ENCODE measurements around the gene PRKCA. TPM values are rescaled to one million over a fixed set of nuclear protein-coding genes. Genes with fewer than 3 reads are reported as not detected.

Gene PRKCA
- total RNA-seq, 1 donor from 2014 or later, result 2.2 TPM

DNA sequence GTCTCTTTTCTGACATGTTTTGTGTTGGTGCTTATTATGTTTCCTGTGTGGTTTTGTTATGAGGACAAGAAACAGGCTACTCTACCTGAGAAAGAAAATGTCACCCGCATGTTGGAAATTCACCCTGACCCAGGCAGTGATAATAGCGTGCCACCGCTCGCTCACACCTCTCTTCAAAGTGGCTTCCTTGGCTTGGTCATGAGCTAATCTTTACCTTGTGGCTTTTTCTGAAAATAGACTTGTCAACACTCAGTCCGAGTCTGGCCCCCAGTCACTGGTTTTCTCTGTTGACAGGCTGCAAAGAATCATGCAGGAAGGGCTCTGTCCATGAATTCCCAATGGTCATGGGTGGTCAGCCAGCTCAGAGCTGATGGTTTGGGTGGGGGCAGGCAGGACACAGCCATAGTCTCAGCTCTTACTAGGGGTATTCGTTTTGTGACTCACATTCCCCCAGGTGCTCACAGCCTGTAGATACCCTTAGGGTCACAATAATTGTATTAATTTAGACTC, 411.2 kb downstream of the PRKCA start:
- intact Hi-C loops (cut with micrococcal nuclease), result loop anchor here (10.0 kb wide), 1 partner anchor 371 kb away; no protein-coding TSS in a partner anchor
- no peaks in the 10 kb centered on the region for H3K4me1 Mint-ChIP-seq
- ChIA-PET POLR2A (no interaction called here), CTCF (interaction anchor here (1.4 kb wide), 1 partner anchor 8 kb away, joined by 3 read pairs; no protein-coding TSS in a partner anchor)
- DNase-seq (no peak), ATAC-seq (ENCODE audit: low read depth) (no peak)
- H3K9me3 Mint-ChIP-seq, result no peaks in the 10 kb centered on the region
- H3K4me3 Mint-ChIP-seq, result no peak overlapping the region
- no peak overlapping the region for H3K27ac Mint-ChIP-seq
- TF ChIP-seq, protein P1, sequence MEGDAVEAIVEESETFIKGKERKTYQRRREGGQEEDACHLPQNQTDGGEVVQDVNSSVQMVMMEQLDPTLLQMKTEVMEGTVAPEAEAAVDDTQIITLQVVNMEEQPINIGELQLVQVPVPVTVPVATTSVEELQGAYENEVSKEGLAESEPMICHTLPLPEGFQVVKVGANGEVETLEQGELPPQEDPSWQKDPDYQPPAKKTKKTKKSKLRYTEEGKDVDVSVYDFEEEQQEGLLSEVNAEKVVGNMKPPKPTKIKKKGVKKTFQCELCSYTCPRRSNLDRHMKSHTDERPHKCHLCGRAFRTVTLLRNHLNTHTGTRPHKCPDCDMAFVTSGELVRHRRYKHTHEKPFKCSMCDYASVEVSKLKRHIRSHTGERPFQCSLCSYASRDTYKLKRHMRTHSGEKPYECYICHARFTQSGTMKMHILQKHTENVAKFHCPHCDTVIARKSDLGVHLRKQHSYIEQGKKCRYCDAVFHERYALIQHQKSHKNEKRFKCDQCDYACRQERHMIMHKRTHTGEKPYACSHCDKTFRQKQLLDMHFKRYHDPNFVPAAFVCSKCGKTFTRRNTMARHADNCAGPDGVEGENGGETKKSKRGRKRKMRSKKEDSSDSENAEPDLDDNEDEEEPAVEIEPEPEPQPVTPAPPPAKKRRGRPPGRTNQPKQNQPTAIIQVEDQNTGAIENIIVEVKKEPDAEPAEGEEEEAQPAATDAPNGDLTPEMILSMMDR (IDR thresholded peaks at IDR 0.05), result no peak
- H3K36me3 Mint-ChIP-seq (ENCODE audit: low read depth), result no peaks in the 10 kb centered on the region
- peaks cover 10% of the 10 kb centered on the region for H3K27me3 Mint-ChIP-seq

DNA sequence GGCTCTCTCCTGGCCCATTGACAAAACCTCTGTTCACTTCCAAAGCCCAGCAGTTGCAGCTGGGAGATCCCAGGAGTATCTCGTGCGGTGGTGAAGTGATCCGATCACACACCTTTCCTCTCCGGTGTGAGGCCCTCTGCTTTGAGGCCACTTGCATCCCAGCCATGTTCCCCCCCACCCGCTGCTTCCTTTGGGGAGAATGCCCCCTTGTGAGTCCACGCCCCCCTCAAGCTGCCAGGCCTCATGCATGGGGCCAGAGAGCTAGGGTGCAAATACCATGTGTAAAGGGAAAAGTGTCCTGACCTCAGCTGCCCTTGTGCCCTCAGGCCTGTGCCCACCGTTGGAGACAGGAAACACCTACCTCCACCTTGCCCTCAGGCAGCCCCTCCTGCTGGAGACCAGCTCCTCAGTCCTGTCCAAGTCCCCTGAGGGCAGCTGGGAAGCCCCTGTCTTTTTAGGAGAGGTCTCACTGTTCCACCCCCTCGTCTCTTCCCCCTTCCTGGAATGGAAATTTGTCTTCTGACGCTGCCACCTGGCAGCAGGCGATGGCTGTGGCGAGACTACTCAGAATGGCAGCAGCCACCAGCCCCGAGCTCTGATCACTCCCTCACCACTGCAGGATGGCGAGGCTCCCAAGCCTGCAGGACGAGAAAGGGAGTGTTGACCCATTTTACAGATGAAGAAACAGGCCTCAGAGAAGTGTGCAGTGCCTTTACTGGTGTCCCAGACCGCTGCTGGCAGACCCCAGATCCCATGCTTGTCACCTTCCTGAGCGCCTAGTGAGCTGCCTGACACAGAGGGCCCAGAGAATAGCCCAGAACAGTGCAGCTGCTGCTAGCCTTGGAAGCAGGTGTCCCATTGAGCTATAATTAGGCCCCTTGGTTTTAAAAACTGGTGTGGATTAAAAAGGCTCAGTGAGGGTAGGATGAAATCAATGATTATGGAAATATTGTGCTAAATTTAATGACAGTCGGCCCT, 411.9 kb downstream of the PRKCA start:
- intact Hi-C loops (cut with micrococcal nuclease), result loop anchor here (5.0 to 10.0 kb wide), 2 partner anchors 370 to 973 kb away; no protein-coding TSS in a partner anchor
- TF ChIP-seq, protein P1 (IDR thresholded peaks at IDR 0.05), result no peak
- Mint-ChIP-seq H3K4me3 (no peak overlapping the region), H3K36me3 (ENCODE audit: low read depth) (no peaks in the 10 kb centered on the region), H3K27me3 (peaks cover 10% of the 10 kb centered on the region), H3K9me3 (no peaks in the 10 kb centered on the region), H3K27ac (no peak overlapping the region), H3K4me1 (no peaks in the 10 kb centered on the region)
- CTCF ChIA-PET, result interaction anchor here (1.4 kb wide), 1 partner anchor 8 kb away, joined by 3 read pairs; no protein-coding TSS in a partner anchor
- ATAC-seq (ENCODE audit: low read depth) (no peak), DNase-seq (no peak)
- POLR2A ChIA-PET, result no interaction called here

GRCh38 chr17:66715076-66715675, 412.8 kb downstream of the PRKCA start:
- POLR2A ChIA-PET, result no interaction called here
- Mint-ChIP-seq H3K9me3 (no peaks in the 10 kb centered on the region), H3K27ac (no peak overlapping the region), H3K36me3 (ENCODE audit: low read depth) (no peaks in the 10 kb centered on the region), H3K4me1 (no peaks in the 10 kb centered on the region), H3K4me3 (no peak overlapping the region), H3K27me3 (peaks cover 10% of the 10 kb centered on the region)
- TF ChIP-seq, protein P1 (IDR thresholded peaks at IDR 0.05), result no peak
- ATAC-seq (ENCODE audit: low read depth) (no peak), DNase-seq (no peak)
- CTCF ChIA-PET, result interaction anchor here (1.4 kb wide), 1 partner anchor 9 kb away, joined by 3 read pairs; no protein-coding TSS in a partner anchor
- intact Hi-C loops (cut with micrococcal nuclease), result loop anchor here (5.0 to 10.0 kb wide), 2 partner anchors 370 to 972 kb away; no protein-coding TSS in a partner anchor

DNA sequence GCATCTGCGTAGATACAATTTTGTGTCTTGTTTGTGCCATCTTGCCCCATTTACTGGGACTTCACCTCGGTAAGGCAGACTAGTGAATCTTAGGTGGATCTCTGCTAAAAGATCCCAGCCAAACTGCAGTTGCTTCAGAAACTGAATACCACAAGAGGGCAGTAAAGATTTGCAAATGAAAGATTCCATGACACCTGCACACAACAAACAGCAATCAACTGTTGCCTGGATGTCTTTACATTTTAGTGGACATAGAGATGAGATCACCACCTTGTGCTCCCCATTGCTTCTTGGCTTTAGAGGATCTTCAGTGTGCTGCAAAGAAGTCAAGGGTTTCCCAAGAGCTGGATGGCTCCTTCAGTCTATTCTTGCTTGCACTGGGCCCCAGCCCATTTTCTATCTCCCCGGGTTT, 413.3 kb downstream of the PRKCA start:
- H3K27me3 Mint-ChIP-seq, result peaks cover 10% of the 10 kb centered on the region
- no peaks in the 10 kb centered on the region for H3K4me1 Mint-ChIP-seq
- no peak overlapping the region for H3K27ac Mint-ChIP-seq
- no peak overlapping the region for H3K4me3 Mint-ChIP-seq
- no peaks in the 10 kb centered on the region for H3K9me3 Mint-ChIP-seq
- TF ChIP-seq, protein P1 (IDR thresholded peaks at IDR 0.05), result no peak
- H3K36me3 Mint-ChIP-seq (ENCODE audit: low read depth), result no peaks in the 10 kb centered on the region
- ChIA-PET POLR2A (no interaction called here), CTCF (interaction anchor here (0.6 kb wide), 1 partner anchor 188 kb away, joined by 3 read pairs; no protein-coding TSS in a partner anchor)
- ATAC-seq (ENCODE audit: low read depth), result no peak
- no peak for DNase-seq
- intact Hi-C loops (cut with micrococcal nuclease), result loop anchor here (5.0 to 10.0 kb wide), 2 partner anchors 369 to 972 kb away; no protein-coding TSS in a partner anchor
